Prostate gland (tissue), 2 donors: ENCODE measurements around the gene ANKRA2.

Source experiments
- CTCF ChIP-seq, 4 experiments: fragments of 200-600 bp in 2 of 4; fragments of 450-650 bp in 2 of 4; sonication (generic) in 2 of 4; IDR thresholded peaks; 1 replicate in 3 of 4; 2 replicates in 1 of 4; pipeline ENCODE4 v1.5.1; 2016 to 2019; ENCODE audit warnings: antibody characterized with exemption in 4 of 4, mild to moderate bottlenecking in 2 of 4, moderate library complexity in 2 of 4
- POLR2AphosphoS5 ChIP-seq: sonication (generic); formaldehyde crosslinking; IDR thresholded peaks from one replicate; pipeline ENCODE4 v1.6.1; 2017; ENCODE audit warnings: antibody characterized with exemption

- TF ChIP-seq POLR2AphosphoS5 (no peak), CTCF (IDR thresholded peaks at IDR 0.05) (no peak)
These were observed 41.6 kb downstream of the ANKRA2 start for GRCh38 chr5:73523861-73524260.
